HG03196 (cell line): Measurements from ENCODE around the gene KANK4.

Source experiments
- ATAC-seq: cut with Tn5 transposase; IDR thresholded peaks from one replicate; pipeline ENCODE4 v1.9.1; 2021; ENCODE audit not compliant: unreplicated experiment

The KANK4 gene

DNA sequence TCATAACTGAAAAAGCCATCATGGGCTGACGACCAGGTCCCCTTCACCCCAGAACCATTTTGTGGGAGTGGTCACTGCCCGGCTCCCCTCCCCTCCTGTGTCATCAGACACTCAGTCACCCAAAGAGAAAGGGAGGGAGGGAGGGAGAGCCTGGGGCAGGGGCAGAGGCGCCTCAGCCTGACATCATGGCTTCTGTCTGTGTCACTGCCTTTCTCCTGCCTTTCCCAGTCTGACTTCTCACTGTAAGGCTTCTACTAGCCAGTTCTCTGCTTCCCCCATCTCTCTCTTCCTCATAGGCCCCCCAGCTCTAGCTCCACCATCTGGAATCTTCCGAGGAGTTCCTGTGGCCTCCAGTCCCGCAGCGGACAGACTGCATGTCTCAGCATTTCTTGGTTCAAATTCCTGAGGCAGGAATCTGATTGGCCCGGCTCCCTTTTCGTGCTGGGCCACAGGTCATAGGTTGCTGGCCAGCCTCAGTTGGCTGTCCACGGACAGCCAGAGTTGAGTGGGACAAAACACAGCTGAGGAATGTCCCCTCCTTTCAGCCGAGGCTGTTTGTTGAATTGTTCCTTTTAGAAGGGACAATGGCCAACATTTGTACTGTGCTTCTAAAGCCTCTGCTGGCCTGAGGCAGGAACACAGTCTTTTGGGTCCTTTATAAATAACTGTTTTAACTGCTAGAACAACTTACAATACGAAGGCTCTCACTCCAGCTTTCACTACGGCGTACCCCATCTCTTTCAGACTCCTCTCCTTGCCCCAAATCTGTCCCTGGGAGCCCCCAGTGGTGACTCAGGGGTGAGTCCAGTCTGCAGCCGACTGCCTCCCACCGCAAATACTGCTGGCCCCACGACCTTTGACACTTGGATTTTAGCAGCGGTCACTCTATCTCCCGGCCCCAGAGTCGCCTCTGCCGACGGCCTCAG is 18.7 kb upstream of the KANK4 start:
- ATAC-seq: no peak

DNA sequence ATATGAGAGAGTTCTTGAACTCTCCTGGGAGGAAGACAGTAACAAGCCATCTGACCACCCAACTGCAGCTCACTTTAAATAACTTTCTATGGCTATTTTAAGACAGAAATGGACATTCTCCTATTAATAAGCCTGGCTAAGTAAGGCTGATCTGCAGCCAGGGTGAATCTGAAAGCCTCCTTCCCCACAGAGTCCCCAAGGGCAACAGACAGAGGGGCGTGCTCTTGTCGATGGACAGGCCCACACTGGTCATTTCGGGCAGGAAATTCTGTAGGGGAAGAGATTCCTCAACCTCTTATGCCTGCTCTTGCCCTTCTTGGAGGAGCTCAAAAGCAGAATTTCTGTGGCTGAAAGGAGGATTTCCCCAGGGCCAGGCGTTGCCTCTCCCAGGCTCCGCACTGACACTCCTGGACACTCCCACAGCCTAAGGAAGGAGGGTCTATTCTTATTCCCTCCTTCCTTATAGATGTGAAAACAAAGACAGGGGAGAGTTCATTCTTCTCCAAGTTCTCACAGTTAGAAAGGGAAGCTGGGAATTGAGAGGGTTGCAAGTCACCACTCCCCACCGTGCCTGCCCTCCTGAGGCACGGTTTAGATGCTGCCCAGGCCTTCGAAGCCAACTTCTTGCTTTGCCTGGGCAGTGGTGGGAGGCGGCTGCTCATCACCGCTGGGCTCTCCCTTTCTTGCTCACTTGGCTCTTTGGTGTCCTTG is 17.9 kb upstream of the KANK4 start:
- ATAC-seq: no peak

DNA sequence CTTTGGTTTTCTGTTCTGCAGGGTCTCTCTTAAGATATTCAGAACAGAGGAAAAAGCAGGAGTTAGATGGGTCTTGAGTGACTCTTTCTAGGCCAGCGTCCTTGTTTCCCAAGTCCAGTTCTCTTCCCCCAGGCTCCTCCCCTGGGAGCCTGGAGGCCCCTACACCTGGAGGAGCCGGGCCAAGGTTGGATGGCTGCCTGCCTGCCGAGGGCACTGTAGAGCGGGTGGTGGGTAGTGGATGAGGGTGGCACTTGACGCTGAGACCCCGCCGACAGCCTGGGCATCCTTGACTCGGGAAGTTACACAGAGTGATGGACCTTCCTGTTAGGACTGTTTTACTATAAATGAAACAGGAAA is 17.4 kb upstream of the KANK4 start:
- no peak for ATAC-seq

DNA sequence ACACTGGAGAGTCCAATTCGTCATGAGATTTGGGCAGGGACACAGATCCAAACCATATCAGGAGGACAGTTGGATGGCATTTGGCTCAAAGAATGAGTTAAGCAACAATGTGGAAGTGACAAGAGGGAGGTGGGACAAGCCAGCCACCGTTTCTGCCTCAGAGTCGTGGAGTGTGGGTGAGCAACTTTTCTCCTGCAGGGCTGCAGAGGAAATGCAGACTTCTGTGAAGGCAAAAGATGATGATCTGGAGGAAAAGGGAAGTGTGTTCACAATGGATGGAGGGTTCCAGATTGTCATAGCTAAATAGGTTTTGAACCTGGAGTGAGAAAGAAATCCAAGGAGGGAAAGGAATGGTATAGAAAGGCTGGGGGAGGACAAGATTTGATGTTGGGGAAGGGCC is 16.4 kb upstream of the KANK4 start:
- no peak for ATAC-seq

DNA sequence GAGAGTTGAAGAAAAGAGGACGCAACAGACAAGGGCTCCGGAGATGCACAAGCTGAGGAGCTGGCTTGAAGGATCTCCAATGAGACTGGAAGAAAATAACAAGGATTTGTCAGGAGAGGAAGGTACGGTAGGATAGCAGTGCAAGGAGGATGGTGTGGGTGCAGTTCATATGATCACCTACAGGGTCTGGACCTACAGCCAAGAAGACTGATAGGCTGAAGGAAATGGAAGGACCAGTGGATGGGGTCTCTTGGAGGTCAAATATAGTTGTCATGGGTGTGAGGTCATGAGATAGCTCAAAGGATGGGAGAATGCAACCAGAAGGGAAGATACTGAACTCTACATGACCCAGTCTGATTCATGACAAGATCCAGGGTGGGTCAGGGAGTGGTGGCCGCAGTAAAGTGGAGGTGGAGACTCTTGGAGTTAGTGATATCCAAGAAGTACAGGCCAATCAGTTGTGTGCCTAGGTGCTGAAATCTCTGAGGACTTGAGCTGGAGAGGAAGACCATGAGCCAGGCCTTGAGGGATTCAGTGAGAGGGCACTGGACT is 15.3 kb upstream of the KANK4 start:
- ATAC-seq: no peak

DNA sequence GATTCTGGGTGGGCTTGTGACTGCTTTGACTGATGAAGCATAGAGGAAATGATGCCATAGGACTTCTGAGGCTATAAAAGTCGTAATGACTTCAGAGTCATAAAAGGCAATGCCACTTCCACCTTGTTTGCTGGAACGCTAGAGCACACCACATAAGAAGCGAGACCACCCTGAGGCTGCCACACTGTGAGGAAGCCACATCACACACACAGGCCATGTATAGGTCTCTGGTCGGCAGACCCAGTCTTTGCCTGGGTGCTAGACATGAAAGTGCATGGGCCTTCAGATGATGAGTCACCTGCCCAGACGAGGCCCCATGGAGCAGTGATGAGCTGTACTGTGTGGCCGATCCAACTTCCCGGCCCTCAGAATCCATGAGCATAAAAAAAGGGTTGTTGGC is 14.2 kb upstream of the KANK4 start:
- no peak for ATAC-seq

DNA sequence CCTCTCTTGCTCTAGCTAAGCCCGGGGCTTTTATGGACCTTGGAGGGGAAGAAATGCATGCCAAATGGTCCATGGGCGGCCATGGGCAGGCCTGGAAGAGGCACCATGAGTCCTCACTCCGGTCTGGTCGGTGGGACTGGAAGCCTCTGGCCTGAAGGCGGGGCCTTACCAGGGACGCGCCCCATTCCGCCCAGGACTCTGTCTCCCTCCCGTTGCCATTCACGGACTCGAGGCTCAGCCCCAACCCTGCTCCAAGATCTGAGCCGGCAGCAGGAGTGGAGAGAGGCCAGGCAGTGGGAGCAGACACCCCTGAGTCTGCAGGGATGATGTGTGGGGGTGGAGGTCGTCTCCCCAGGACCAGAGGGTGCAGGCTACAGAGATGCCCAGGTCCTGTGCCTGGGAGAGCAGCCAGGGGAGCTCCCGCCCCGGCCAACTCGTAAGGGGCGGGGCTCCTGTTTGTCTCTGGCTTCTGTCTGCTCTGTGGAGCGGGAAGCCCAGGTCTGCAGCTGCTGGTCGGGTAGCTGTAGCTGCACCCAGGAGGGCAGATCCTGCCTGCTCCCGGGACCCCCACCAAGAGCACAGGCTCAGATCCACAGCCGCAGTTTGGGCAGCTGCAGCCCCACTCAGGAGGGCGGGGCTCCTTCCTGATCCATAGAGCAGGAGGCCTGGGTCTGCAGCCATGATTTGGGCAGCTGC is 8.3 kb upstream of the KANK4 start:
- no peak for ATAC-seq

DNA sequence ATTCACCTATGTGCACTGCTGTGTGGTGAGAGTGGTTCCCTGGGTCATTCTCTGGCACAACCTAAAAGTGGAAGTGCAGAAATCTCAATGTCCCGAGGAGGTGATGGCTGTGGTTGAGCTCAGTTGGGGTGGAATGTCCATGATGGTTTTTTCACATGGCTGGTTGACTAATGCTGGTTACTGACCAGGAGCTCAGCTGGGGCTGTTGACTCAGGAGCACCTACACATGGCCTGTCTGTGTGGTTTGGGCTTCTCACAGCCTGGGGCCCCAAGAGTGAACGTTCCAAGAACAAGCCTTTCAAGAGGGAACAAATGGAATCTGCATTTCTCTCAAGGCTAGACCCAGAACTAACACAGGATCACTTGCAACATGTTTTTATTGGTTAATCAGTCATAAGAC is 6.4 kb upstream of the KANK4 start:
- no peak for ATAC-seq

DNA sequence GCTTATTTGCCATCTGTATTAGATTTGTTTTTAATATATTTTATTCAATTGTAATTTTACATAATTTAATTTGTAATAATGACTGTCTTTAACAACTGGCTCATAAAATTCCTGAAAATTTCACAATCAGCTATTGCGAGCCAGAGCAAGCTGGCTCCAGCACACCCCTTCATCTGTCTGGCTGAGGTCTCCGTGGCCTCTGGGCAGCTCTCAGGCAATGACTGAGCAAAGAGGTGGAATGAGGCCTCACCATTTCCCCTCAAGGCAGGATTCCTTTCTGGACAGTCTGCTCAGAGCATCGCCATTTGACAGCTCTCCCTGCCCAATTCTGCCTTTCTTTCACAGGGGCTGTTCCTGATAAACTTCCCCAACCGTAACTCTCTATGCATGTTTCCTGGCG is 5.8 kb upstream of the KANK4 start:
- no peak for ATAC-seq

DNA sequence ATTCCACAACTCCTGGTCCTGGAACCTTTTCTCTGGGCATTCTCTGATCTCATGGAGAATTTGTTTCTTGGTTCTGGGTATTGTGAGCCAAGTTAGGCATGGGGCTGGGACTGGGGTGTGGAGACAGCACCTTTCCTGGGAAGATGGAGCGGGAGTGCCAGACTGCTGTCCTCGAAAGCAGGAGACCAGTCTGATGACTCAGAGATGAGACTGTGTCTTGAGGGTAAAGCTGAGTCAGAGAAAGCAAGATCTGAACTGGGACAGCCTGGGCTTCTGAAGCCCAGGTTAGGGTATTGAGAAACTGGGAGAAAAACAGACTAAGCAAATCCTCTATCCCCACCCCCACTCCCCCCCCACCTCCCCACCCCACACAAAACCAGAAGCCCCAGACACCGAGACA is 2.2 kb upstream of the KANK4 start:
- no peak for ATAC-seq

DNA sequence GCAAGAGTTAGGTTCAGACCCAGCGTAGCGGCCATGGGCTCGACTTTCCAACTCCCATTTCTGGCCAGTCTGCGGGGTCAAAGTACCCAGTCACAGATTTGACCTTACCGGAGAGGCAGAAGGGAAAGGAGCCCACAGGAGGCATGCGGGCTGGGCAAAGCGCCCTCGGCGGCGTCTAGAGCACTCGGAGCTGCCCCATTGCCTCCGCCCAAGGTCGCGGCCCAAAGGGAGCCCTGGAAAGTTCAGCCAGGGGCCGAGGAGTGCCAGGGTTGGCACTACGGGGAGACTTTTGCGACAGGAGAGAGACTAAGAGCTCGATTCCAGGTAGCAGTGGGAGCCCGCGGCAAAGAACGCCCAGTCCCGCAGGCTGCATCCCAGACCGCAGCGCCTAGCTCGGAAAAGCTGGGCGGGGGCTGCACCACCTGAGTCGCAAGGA is 896 bp downstream of the KANK4 start:
- ATAC-seq: no peak

DNA sequence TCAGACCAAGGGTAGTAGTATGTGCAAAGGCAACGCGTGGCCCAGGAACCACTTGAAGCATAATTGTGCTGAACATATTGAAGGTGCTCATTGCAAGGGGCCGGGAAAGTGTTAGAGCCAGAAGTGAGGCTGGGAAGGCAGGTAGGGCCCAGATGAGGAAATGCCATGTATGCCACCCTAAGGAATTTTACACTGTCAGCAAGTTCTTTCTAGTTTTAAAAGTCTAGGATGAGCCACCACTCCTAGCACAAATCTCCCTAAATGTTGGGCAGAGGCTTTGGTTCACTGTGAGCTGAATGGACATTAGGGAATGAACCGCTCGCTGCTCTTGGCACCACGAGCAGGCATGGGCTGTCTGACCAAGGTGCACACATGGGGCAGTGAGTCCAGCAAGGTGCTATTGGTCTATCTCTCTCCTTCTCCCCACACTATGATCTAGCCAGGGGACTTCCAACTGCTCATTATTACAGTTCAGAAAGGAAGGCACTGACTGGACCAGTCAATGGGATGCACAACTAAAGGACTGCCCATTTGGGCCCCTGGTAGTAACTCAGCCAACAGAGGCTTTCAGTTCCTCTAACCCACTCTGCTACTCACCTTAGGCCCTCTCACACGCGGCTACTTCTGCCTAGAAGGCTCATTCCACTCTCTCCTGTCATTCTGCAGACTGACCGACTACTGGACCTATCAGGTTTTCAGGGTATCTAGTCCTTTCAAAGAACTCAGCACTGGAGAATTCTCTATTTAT is 2.0 kb downstream of the KANK4 start:
- no peak for ATAC-seq

DNA sequence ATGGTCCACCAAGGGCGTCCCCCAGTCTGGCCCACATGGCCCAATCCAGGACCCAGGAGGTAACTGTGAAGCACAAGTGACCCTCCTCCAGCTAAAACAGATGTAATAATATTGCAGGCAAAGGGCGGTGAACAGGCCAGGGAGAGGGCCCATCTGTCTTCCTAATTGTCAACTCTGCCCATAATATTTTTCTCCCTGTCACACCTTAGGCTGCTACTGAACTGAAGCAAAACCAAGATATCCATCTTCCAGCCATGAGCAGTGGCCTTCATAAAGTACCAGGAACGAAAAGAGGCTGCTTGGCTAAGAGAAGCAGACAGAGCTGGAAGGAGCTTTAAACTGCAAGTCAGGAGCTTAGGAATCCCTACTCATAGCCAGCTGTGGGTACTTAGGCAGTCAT is 3.1 kb downstream of the KANK4 start:
- no peak for ATAC-seq

DNA sequence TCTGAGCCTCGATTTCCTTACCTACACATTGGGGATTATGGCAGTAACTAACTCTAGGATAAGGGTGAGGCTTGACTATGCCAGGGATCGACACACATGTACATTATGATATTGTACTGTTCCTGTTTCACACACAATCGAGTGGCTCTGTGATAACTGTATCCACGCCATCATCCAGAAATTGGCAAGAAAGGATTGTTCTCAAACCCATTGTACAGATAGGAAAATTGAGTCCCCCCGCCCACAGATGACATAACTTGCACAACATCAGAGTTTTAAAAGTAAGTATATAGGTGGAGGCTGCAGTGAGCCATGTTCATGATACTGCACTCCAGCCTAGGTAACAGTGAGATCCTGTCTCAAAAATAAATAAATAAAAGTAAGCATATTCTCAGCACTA is 3.8 kb downstream of the KANK4 start:
- no peak for ATAC-seq

DNA sequence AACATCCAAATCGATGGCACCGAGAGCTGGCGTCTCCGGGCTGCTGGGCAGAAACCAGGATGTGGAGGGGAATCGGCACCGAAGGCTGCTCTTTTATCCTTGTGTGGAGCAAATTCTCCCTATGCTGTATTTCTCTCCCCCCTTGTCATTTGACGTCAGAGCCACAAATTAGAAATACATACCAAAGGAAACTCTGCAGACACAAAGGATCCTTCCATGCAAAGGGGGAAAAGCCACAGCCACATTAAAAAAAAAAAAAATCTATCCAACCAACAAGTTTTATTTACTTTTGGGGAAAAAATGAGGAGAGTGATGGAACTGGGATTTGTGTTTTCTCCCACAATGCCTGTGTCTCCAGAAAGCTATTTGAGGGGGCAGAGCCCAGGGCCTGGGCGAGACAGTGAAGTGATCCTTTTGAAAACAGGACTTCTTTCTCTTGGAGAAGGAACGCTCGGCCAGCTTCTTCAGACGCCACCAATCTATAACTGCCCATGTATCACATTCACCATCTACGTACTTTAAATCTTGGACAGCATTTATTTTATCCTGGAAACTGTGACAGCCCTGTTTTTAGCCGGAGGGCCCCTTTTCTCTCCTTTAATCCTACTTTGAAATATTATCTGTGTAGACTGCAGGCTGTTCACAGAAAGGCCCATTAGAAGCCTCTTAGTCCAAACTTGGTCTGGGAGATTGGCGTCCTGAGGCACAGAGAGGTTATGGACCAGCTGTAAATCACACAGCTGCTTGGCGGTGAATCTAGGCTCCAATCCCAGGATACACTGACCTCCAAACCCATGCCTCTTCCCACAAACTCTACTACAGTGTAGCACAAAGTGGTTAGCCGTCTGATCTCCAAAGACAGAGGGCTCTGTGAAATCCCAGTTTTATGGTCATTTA is 4.5 kb downstream of the KANK4 start:
- ATAC-seq: no peak

DNA sequence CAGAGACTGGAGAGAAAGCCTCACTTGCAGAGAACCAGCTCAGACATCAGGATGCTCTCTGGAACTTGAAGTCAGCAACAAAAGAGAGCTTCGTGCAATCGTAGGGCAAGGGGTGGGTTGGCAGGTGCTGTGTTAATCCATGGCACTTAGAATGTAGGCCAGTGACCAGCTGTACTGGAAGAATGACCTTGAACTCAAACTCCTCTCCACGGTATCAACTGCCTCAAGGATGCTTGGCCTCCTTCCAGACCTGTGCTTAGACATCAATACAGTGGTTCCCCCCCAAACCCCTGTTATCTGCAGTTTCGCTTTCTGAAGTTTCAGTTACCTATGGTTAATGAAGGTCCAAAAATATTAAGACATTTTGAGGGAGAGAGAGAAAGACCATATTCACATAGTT is 6.5 kb downstream of the KANK4 start:
- ATAC-seq: no peak

DNA sequence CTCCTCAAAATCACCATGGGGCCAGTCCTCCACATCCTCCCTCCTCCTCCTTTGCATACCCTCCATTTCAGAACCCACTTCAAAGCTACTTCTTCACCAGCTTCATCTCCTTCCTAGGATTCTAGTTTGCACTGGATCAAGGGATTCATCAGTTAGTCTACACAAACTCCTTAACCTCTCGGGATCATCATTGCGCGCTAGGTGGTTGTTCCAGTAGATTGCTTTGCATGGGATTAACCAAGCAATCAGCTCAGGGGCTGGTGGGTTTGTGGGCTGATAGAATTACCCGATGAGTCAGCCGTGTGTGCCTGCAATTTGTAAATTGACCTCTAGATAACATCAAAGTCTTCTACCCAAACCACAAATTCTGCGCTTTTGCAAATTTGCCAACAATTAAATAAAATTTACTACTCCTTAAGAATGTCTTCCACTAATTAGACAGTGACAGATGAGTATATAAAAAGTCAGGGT is 7.7 kb downstream of the KANK4 start:
- ATAC-seq: no peak

DNA sequence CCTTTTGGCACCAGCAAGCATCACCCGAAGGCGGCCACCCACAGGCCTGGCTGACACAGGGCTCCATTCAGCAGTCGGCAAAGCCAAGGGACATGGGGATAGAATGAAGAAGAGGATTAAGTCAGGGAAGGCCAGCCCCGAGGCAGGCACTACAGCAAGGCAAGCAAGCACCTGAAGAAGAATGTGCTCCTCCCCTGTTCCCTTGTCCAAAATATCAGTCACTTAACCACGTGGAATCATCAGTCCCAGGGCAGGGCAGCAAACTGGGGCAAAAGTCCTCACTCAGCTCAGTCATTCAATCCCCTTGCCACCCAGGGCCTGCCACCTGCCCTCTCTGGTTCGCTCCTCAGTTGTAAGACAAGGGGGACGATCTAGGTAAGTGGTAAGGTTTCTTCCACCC is 9.3 kb downstream of the KANK4 start:
- ATAC-seq: no peak

DNA sequence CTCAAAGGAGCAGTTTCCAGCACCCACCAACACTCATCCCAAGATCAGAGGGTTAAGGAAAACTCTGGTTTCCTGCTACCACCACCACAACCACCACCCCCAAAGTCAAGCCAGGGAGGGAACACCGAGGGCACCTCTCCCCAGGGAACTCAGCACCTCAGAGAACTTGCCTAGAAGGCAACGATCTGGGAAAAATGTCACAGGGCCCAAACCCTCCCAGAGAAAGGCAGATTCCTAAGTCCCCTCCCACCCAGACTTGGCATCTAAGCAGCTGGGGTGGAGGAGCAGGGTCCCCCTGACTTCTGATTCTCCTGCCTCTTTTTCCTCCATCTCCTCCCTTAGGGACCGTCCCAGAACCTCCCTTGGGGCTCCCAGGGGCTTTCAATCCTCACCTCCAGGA is 10.6 kb downstream of the KANK4 start:
- no peak for ATAC-seq
